H1 (cell line): ENCODE data around the gene ARHGDIB. TPM values are rescaled to one million over a fixed set of nuclear protein-coding genes. Genes with fewer than 3 reads are reported as not detected.

Source experiments
- CTCF ChIA-PET: fragments of 300-600 bp; sonication (Branson Sonifier 250); formaldehyde crosslinking; loops from one replicate; lab custom pipeline; 2021; ENCODE audit not compliant: partially characterized antibody; lab: Charles Lee
- POLR2A ChIA-PET: fragments of 300-600 bp; sonication (Branson Sonifier 250); formaldehyde crosslinking; loops from one replicate; lab custom pipeline; 2021; ENCODE audit warnings: inconsistent platforms; ENCODE audit not compliant: partially characterized antibody; lab: Charles Lee
- DNase-seq, 2 experiments: peaks; one replicate each; pipeline versions ENCODE4 v3.0.0 to v3.0.0-alpha.2; 2010 to 2022; ENCODE audit warnings: low spot score in 2 of 2, low read depth in 1 of 2, mixed read lengths in 1 of 2
- FAIRE-seq: peaks from 2 replicates; lab custom pipeline; 2011; peaks lifted over from hg19 to GRCh38; lab: Jason Lieb, UNC
- H2AFZ ChIP-seq: 2 replicates; pipeline ENCODE4 v1.8.1; 2012; ENCODE audit warnings: low read length, inconsistent platforms
- H2AK5ac ChIP-seq: 2 replicates; pipeline ENCODE4 v1.6.1; 2013; ENCODE audit warnings: low read depth, low read length
- H2BK120ac ChIP-seq: replicated peaks from 2 replicates; pipeline ENCODE3; 2013; ENCODE audit warnings: low read depth, low read length, inconsistent platforms
- H2BK12ac ChIP-seq: 2 replicates; pipeline ENCODE4 v1.6.1; 2013; ENCODE audit warnings: low read depth, low read length
- H2BK15ac ChIP-seq: 2 replicates; pipeline ENCODE4 v1.6.1; 2013; ENCODE audit warnings: low read length
- H2BK20ac ChIP-seq: 2 replicates; pipeline ENCODE4 v1.6.1; 2013; ENCODE audit warnings: low read length
- H2BK5ac ChIP-seq: 2 replicates; pipeline ENCODE4 v1.6.1; 2013; ENCODE audit warnings: low read depth, low read length
- H3K14ac ChIP-seq: 2 replicates; pipeline ENCODE4 v1.6.1; 2013; ENCODE audit warnings: inconsistent platforms; ENCODE audit not compliant: insufficient read length
- H3K18ac ChIP-seq: 2 replicates; pipeline ENCODE4 v1.6.1; 2013; ENCODE audit warnings: low read length; ENCODE audit errors: extremely low read depth
- H3K23ac ChIP-seq: 2 replicates; pipeline ENCODE4 v1.6.1; 2013; ENCODE audit warnings: inconsistent platforms; ENCODE audit not compliant: insufficient read length
- H3K23me2 ChIP-seq: 2 replicates; pipeline ENCODE4 v1.6.1; 2013; ENCODE audit warnings: low read depth, low read length
- H3K27ac ChIP-seq: 2 replicates; pipeline ENCODE4 v1.6.1; 2011; ENCODE audit warnings: low read depth, low read length, inconsistent platforms
- H3K27me3 ChIP-seq, 4 experiments: replicated peaks in 1 of 4; 1 replicate in 1 of 4; 2 replicates in 3 of 4; pipeline versions ENCODE4 v1.6.1 to v1.8.1; 2011 to 2013; ENCODE audit warnings: low read length in 3 of 4, mild to moderate bottlenecking in 3 of 4, inconsistent platforms in 2 of 4, mixed read lengths in 2 of 4, moderate library complexity in 1 of 4; ENCODE audit not compliant: control insufficient read depth in 3 of 4, insufficient read depth in 3 of 4; ENCODE audit errors: extremely low read depth in 1 of 4
- H3K36me3 ChIP-seq, 4 experiments: 2 replicates each; pipeline versions ENCODE4 v1.6.1 to v1.8.1; 2011 to 2013; ENCODE audit warnings: mild to moderate bottlenecking in 4 of 4, low read length in 3 of 4, moderate library complexity in 2 of 4, control low read depth in 1 of 4, inconsistent platforms in 1 of 4; ENCODE audit not compliant: insufficient read depth in 4 of 4, control insufficient read depth in 2 of 4
- H3K4ac ChIP-seq: replicated peaks from 2 replicates; pipeline ENCODE3; 2013; ENCODE audit warnings: low read length, low read depth, mixed read lengths, inconsistent platforms; ENCODE audit not compliant: insufficient read length
- H3K4me1 ChIP-seq, 4 experiments: replicated peaks in 1 of 4; 1 replicate in 1 of 4; 2 replicates in 3 of 4; pipeline versions ENCODE4 v1.6.1 to v1.8.1; 2011 to 2013; ENCODE audit warnings: low read length in 3 of 4, inconsistent platforms in 2 of 4, mixed read lengths in 1 of 4; ENCODE audit not compliant: insufficient read depth in 4 of 4, control insufficient read depth in 3 of 4
- H3K4me2 ChIP-seq, 2 experiments: 2 replicates each; pipeline versions ENCODE4 v1.6.1 to v1.8.1; 2011 to 2013; ENCODE audit warnings: low read depth in 2 of 2, low read length in 2 of 2, control low read depth in 1 of 2, inconsistent platforms in 1 of 2, mild to moderate bottlenecking in 1 of 2; ENCODE audit not compliant: insufficient read depth in 1 of 2
- H3K4me3 ChIP-seq, 4 experiments: fragments of 200-600, 300-600 bp in 1 of 4; sonication (generic), shearing (Covaris generic), sonication (Bioruptor Twin) in 1 of 4; 2 replicates each; pipeline versions ENCODE4 v1.5.1 to v1.8.1; 2011 to 2016; ENCODE audit warnings: low read length in 4 of 4, low read depth in 3 of 4, control low read depth in 2 of 4, inconsistent platforms in 2 of 4, mild to moderate bottlenecking in 2 of 4, mixed read lengths in 1 of 4, moderate library complexity in 1 of 4; ENCODE audit not compliant: insufficient read depth in 2 of 4; ENCODE audit errors: extremely low read depth in 1 of 4
- H3K56ac ChIP-seq: replicated peaks from 2 replicates; pipeline ENCODE3; 2013; ENCODE audit warnings: low read depth, mild to moderate bottlenecking, mixed read lengths, low read length, inconsistent platforms; ENCODE audit not compliant: insufficient read length
- H3K79me1 ChIP-seq: 2 replicates; pipeline ENCODE4 v1.6.1; 2013; ENCODE audit warnings: low read depth, low read length, control low read depth
- H3K79me2 ChIP-seq, 2 experiments: 2 replicates each; pipeline versions ENCODE4 v1.6.1 to v1.8.1; 2012 to 2013; ENCODE audit warnings: low read length in 2 of 2, mild to moderate bottlenecking in 2 of 2, inconsistent platforms in 1 of 2; ENCODE audit not compliant: insufficient read depth in 2 of 2, control insufficient read depth in 1 of 2
- H3K9ac ChIP-seq, 4 experiments: replicated peaks in 1 of 4; 1 replicate in 1 of 4; 2 replicates in 3 of 4; pipeline versions ENCODE4 v1.6.1 to v1.8.1; 2011 to 2013; ENCODE audit warnings: low read depth in 3 of 4, low read length in 3 of 4, control low read depth in 2 of 4, mild to moderate bottlenecking in 2 of 4, moderate library complexity in 2 of 4, inconsistent platforms in 1 of 4; ENCODE audit errors: extremely low read depth in 1 of 4
- H3K9me3 ChIP-seq, 2 experiments: 2 replicates each; pipeline versions ENCODE4 v1.6.1 to v1.8.1; 2012 to 2013; ENCODE audit warnings: mild to moderate bottlenecking in 2 of 2, moderate library complexity in 2 of 2, control low read depth in 1 of 2, inconsistent platforms in 1 of 2, low read depth in 1 of 2, low read length in 1 of 2, mixed read lengths in 1 of 2; ENCODE audit not compliant: insufficient read depth in 2 of 2
- H4K20me1 ChIP-seq, 2 experiments: replicated peaks in 1 of 2; 2 replicates each; pipeline versions ENCODE3 to v1.8.1; 2011 to 2013; ENCODE audit warnings: inconsistent platforms in 2 of 2, low read length in 2 of 2, mild to moderate bottlenecking in 1 of 2; ENCODE audit not compliant: insufficient read depth in 2 of 2, control insufficient read depth in 1 of 2
- H4K5ac ChIP-seq: 2 replicates; pipeline ENCODE4 v1.6.1; 2013; ENCODE audit warnings: low read length, low read depth, mixed read lengths, inconsistent platforms; ENCODE audit not compliant: insufficient read length
- H4K8ac ChIP-seq: 2 replicates; pipeline ENCODE4 v1.8.0; 2013; ENCODE audit warnings: mild to moderate bottlenecking, moderate library complexity, low read length, inconsistent platforms; ENCODE audit not compliant: insufficient read depth; ENCODE audit errors: extremely low read depth
- H4K91ac ChIP-seq: replicated peaks from 2 replicates; pipeline ENCODE3; 2013; ENCODE audit warnings: low read length, mixed read lengths, inconsistent platforms; ENCODE audit not compliant: insufficient read length
- ASH2L ChIP-seq: fragments of 200-600, 300-600 bp; sonication (generic); IDR thresholded peaks from one replicate; pipeline ENCODE4 v1.7.1; 2017; ENCODE audit warnings: low read length
- CHD2 ChIP-seq: IDR thresholded peaks from 2 replicates; pipeline ENCODE4 v1.6.1; 2012; ENCODE audit warnings: low read length, improper control_type of control experiment
- CREB1 ChIP-seq: IDR thresholded peaks from 2 replicates; pipeline ENCODE4 v1.6.1; 2012; ENCODE audit warnings: inconsistent platforms
- EP300 ChIP-seq, 2 experiments: IDR thresholded peaks; 1 replicate in 1 of 2; 2 replicates in 1 of 2; pipeline ENCODE4 v1.6.1; 2011 to 2012; ENCODE audit warnings: low read depth in 2 of 2, low read length in 2 of 2, mild to moderate bottlenecking in 2 of 2, borderline replicate concordance in 1 of 2, inconsistent platforms in 1 of 2, moderate library complexity in 1 of 2
- JUN ChIP-seq: IDR thresholded peaks from 2 replicates; pipeline ENCODE4 v1.6.1; 2011; ENCODE audit warnings: low read depth, mild to moderate bottlenecking, improper control_type of control experiment, low read length
- KDM1A ChIP-seq: fragments of 200-600, 300-600 bp; sonication (generic); IDR thresholded peaks from 2 replicates; pipeline ENCODE4 v1.7.1; 2016; ENCODE audit warnings: mild to moderate bottlenecking, low read length, borderline replicate concordance
- MAX ChIP-seq: IDR thresholded peaks from 2 replicates; pipeline ENCODE4 v1.6.1; 2012; ENCODE audit warnings: inconsistent platforms
- NANOG ChIP-seq: IDR thresholded peaks from 2 replicates; pipeline ENCODE4 v1.6.1; 2011; ENCODE audit warnings: low read length, low read depth, mild to moderate bottlenecking, inconsistent platforms; ENCODE audit not compliant: insufficient read depth, poor library complexity, severe bottlenecking
- POLR2AphosphoS5 ChIP-seq: IDR thresholded peaks from 2 replicates; pipeline ENCODE4 v1.6.1; 2011; ENCODE audit warnings: low read depth, low read length
- RBBP5 ChIP-seq: IDR thresholded peaks from 2 replicates; pipeline ENCODE4 v1.7.1; 2012; ENCODE audit warnings: low read depth, mild to moderate bottlenecking, inconsistent platforms, low read length, moderate library complexity, borderline replicate concordance
- SIRT6 ChIP-seq: IDR thresholded peaks from one replicate; pipeline ENCODE4 v1.7.1; 2012; ENCODE audit warnings: low read length, inconsistent platforms
- SIX5 ChIP-seq: IDR thresholded peaks from 2 replicates; pipeline ENCODE4 v1.6.1; 2011; ENCODE audit warnings: mild to moderate bottlenecking, low read depth, low read length
- TEAD4 ChIP-seq: IDR thresholded peaks from 2 replicates; pipeline ENCODE4 v1.6.1; 2012; ENCODE audit warnings: low read depth, low read length, inconsistent platforms, mixed read lengths
- YY1 ChIP-seq: IDR thresholded peaks from 2 replicates; pipeline ENCODE4 v1.6.1; 2011; ENCODE audit warnings: low read depth, mild to moderate bottlenecking, low read length
- WGBS, 2 experiments: shearing (Covaris generic) in 1 of 2; methylation state at CpG; one replicate each; pipeline versions ENCODE4 v1.1.6 to v1.1.7; 2013 to 2015; ENCODE audit warnings: low lambda C conversion rate in 2 of 2, mixed read lengths in 2 of 2, inconsistent platforms in 1 of 2, low coverage in 1 of 2, missing lambda C conversion rate in 1 of 2; ENCODE audit not compliant: insufficient replicate concordance in 2 of 2, insufficient coverage in 1 of 2, insufficient read length in 1 of 2; ENCODE audit errors: extremely low coverage in 1 of 2, missing lambda C conversion rate in 1 of 2; 5-methylcytosine and 5-hydroxymethylcytosine counted together
- polyA plus RNA-seq, 7 experiments: library from polyadenylated mRNA; depleted of rRNA in 3 of 7; stranded (reverse) in 5 of 7; unstranded in 2 of 7; fragments of >200 nt in 5 of 7; fragments of 200-250 nt in 2 of 7; gene quantifications; 1 replicate in 5 of 7; 2 replicates in 1 of 7; 4 replicates in 1 of 7; pipeline versions ENCODE4 v1.2.1 to v1.2.3, GENCODE V29; 2011 to 2013; ENCODE audit warnings: missing spikeins in 2 of 7, mixed read lengths in 2 of 7
- total RNA-seq: library from RNA; stranded (reverse); fragmentation: NEBNext Ultra II Directional; extraction: Animal tissue kit (Norgen Biotek cat#: 25700); gene quantifications from 2 replicates; pipeline ENCODE4 v1.2.1, GENCODE V29; 2021

Gene ARHGDIB
- total and polyA plus RNA-seq, 2 of the 8 experiments (the other 6 are each of a cell fraction or from before 2014, with no cell fraction given): 0.82 to 1.3 TPM

GRCh38 chr12:15007551-15007950 lies 46.1 kb upstream of the ARHGDIB start:
- no peak overlapping the region for H4K8ac ChIP-seq
- no peak overlapping the region for H2BK12ac ChIP-seq
- H4K5ac ChIP-seq: no peak overlapping the region
- no peak overlapping the region for H3K14ac ChIP-seq
- H3K4me2 ChIP-seq: no peak overlapping the region
- no peaks in the 10 kb centered on the region for H3K23me2 ChIP-seq
- H3K18ac ChIP-seq: no peak overlapping the region
- H3K79me2 ChIP-seq: no peaks in the 10 kb centered on the region
- no peak overlapping the region for H2BK5ac ChIP-seq
- no peaks in the 10 kb centered on the region for H3K27me3 ChIP-seq
- FAIRE-seq (no peak), DNase-seq (no peak)
- H3K9ac ChIP-seq: no peak overlapping the region
- no peak overlapping the region for H4K91ac ChIP-seq
- no peak overlapping the region for H3K4ac ChIP-seq
- H2AFZ ChIP-seq: no peak overlapping the region
- H2AK5ac ChIP-seq: no peak overlapping the region
- WGBS, 2 experiments: 87% methylated on average over 3 of the region's 3 CpGs; no CpG with 5 or more reads in 1 of the 2 experiments
- H3K9me3 ChIP-seq: no peaks in the 10 kb centered on the region
- no peak overlapping the region for H3K4me3 ChIP-seq
- H3K36me3 ChIP-seq: no peaks in the 10 kb centered on the region
- no peaks in the 10 kb centered on the region for H4K20me1 ChIP-seq
- H2BK15ac ChIP-seq: no peak overlapping the region
- no peak overlapping the region for H2BK120ac ChIP-seq
- H3K56ac ChIP-seq: no peak overlapping the region
- H3K4me1 ChIP-seq: no peaks in the 10 kb centered on the region
- no peak overlapping the region for H3K27ac ChIP-seq
- POLR2A ChIA-PET: no interaction called here
- H2BK20ac ChIP-seq: no peak overlapping the region
- no peaks in the 10 kb centered on the region for H3K79me1 ChIP-seq
- CTCF ChIA-PET: interaction anchor here (0.8 to 2.1 kb wide), 8 partner anchors 12 to 577 kb away, joined by 3 to 7 read pairs (median 3); no protein-coding TSS in a partner anchor
- H3K23ac ChIP-seq: no peak overlapping the region
- no peak for TF ChIP-seq MAX
- TF ChIP-seq TEAD4: no peak
- no peak for TF ChIP-seq POLR2AphosphoS5
- no peak for TF ChIP-seq JUN
- TF ChIP-seq ASH2L: no peak
- no peak for TF ChIP-seq EP300 (IDR thresholded peaks at IDR 0.05; ENCODE audit: borderline replicate concordance in 1 of 2, low read depth in 2 of 2, low read length in 2 of 2)
- no peak for TF ChIP-seq SIRT6
- no peak for TF ChIP-seq KDM1A
- no peak for TF ChIP-seq CREB1
- TF ChIP-seq CHD2: no peak
- no peak for TF ChIP-seq NANOG
- TF ChIP-seq RBBP5: no peak
- TF ChIP-seq YY1: no peak
- no peak for TF ChIP-seq SIX5
- TF ChIP-seq, all 59 proteins: peak for 0
